HG02943 (cell line): Measurements from ENCODE around the gene ITPKB.

ENCODE experiments used
- ATAC-seq: cut with Tn5 transposase; IDR thresholded peaks from one replicate; pipeline ENCODE4 v1.9.1; 2021; ENCODE audit warnings: mild to moderate bottlenecking, low read depth, moderate library complexity; ENCODE audit not compliant: unreplicated experiment

ITPKB gene

GRCh38 chr1:226688056-226688748, 50.9 kb downstream of the ITPKB start:
- ATAC-seq, result no peak

DNA sequence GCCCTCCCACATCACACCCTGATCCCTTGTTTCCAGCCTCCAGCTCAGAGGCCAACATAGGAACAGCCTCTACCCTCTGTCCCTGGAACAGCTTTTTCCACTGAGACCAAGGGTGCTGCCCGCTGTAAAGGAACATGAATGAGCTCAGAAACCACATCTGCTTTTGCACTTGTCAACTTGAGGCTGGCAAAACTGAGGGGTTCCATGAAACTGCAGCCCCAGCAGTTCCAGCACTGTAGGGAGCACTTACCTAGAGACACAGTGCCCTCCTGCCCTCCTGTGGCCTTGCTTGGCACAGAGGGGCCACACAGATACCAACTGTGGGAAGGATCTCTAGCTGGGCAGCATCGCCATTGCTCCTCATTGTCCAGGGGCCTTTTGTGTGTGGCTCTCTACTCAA, 51.7 kb downstream of the ITPKB start:
- no peak for ATAC-seq

DNA sequence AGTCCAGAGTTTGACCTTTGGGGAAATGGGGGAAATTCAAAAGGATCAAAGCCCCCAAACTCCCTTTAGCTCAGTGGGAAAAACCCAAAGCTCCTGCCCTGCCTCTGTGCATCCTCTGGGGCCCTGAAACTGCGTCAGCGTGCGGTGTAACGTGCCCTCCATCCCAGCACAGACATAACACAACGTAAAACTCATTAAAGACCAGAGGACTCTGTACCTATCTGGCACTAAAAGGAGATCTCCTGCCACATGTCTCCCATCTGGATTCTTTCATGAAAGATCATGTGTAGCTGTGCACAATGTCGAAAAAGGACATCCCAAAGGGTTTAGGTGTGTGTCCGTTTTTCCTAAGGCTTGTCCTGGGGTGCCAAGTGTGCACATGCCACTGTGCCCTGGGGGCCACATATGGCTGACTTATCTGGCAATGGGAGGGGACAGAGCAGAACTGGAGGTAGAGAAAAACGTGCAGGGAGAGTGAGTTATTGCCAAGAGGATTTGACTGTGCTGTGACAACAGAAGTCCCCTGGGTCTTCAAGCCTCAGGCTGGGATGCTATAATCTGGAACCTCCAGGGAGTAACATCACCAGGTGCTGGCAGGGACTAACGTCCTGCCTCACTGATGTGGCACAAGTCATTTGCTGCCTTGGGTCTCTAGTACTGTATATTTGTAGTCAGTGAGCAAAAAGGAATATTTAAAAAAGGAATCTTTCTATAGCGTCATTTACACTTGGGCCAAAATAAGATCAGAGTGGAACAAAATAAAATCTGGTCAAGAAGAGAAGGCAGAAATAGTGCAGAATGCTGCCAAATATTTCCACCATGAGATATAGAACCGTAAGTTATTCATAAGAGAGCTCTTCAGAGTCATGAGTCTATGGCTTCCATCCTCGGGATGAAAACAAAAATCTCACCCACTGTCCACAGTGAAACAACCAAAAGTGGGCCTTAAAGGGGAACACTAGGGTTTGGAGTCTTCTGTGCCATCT, 52.3 kb downstream of the ITPKB start:
- ATAC-seq, result no peak

- ATAC-seq, result no peak
Observed at GRCh38 chr1:226685196-226685820, 53.8 kb downstream of the ITPKB start.

DNA sequence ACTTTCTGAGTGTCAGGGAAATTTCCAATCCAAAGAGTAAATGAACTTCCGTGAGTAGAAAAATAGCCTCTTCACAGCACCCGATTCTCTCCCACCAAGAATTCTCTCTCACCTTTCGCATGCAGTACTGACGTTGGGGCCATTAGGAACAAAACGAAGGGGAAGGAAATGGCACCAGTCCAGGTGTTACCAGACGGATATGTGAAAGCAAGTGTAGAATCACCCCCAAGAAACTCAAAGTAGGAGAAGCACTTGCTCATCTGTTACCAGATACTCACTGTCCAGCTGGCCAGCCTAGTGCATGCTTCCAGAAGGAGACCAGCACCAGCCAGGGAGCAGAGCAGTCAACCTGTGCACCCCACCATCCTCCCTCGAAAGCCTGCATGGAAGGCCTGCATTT, 55.1 kb downstream of the ITPKB start:
- ATAC-seq, result no peak

DNA sequence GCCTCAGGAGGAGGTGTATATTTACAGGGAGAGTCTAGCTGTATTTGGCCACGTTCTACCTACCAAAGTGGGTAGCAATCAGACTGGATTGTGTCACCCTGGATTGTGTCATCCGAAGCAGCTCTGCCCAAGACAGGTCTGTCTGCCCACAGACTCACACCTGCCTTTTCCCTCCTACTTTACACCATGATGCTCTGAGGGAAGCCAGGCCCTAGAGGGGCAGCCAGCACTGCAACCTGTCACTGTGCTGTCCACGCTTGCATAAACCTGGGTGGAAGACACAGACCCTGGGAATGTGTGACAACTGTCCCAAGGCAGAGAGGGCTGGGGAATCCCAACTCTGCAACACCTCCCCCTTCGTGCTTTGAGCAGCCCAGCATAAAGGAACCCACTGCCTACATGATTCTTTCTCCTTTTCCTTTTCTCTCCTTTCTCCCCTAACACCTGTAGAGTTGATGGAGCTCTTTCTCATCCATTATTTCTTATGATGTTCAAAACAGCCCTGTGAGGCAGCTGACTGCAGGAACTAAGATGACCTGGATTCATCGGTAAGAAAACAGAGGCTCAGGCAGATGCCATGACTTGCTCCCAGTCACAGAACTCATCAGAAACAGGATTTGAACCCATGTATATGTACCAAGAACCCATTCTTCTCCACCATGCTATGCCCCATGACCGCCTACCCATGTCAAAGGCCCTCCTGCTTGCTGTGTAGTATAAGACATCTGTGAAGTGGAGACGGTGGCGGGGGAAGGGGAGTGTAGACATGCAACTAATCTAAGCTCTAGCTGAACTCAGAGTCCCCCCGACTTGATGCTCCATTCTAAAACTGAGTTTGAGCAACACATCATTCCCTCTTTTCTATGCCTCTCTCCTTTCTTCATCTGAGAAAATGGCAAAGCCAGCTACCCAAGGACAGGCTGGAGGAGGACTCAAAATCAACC, 55.9 kb downstream of the ITPKB start:
- no peak for ATAC-seq

DNA sequence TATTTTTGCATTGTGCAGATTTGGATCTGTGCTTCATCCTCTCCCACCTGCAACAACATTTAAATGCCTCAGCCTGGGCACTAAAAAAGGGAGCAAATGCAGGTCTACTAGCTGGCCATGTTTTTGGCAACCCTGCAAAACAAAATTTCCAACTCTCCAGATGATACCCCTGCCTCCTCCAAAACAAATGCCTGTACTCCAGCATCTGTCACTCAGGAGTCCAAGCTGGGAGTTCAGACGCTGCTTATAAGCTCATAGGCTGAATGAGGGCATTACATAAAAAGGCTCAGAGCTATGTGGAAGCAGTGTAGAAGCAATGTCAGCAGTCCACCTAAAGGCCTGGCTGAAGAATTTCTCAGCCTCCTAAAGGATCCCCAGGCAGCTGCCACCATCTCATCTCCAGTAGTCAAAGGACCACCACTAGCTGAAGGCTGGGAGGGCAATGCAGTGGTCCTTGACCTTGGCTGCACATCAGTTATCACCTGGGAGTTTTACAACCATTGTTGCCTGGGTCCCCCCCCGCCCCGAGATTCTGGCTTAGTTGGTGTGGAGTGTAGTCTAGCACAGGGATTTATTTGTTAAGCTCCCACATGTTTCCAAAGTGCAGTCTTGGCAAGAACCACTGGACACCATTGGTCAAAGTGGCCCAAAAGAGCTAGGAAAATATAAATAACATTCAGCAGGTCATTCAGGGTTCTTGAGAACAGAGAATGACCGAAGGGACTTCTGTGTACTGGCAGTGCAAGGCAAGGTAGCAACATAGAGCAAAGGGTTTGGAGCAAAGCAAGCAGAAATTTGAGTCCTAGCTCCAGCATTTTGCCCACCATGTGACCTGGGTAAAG, 57.2 kb downstream of the ITPKB start:
- no peak for ATAC-seq

DNA sequence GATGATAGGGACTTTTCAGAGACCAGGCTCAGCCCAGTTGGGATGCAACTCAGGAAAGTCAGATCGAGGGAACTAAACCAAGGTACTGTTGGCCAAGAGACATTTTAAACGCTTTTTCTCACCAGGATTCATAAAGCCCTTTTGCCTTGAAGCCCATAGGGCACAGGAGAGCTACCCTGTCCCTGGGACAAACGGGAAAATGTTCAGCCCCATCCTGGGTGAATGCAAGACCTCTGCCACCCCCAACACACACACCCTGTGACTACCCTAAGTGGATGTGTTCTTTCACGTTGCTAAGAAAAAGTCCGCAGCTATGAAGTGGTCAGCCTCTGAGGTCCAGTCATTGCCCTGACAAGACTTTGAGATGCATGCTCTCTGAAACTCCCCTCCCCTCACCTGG, 58.4 kb downstream of the ITPKB start:
- ATAC-seq, result no peak

DNA sequence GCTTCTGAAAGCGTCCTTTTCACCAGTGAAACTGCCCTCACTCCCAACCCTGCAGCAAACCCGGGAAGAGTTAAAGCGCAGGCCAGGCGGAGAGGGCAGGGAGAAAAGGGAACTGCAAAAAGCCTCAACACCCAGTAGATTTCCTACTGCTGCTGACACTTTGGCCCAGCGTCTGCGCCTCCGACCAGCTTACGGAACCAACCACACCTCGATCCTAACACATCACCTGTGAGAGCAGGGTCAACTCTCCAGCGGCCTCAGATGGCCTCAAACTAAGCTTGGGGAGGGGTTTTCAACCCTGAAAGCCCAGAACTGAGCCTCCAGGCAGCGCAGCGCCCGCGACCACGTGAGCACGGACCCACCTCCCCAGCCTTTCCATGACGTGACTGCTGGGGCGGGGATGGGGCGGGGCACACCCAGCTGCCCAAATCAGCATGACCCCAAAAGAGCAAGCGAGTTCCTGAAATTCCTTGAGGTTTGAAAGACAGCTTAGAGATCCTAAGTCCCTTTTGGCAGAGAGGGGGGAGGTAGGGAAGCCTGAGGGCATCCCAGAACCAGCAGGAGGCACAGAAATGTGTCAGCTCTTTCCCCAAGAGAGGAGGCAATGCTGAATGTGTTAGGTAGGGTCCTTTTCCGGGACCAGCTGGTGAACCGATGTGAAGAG, 59.1 kb downstream of the ITPKB start:
- no peak for ATAC-seq

- no peak for ATAC-seq
Observed at GRCh38 chr1:226679262-226679661, 59.8 kb downstream of the ITPKB start.

DNA sequence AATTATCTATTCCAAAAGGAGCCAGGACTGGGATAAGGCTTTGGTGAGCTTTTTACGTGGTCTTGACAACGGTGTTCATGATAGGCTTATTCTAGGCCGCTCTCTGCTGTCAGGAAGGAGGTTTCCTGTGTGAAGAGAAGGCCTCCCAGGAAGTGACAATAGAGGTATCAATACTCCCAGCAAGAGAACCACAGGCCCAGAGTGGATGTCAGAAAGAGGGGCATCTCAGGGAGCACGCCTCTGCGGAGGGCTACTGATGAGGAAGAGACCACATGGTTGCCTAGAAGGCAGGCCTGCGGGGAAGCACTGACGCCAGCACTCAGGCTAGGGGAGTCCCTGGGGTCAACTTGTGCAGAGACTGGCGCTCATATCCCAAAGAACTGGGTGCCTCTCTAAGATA, 60.4 kb downstream of the ITPKB start:
- no peak for ATAC-seq

DNA sequence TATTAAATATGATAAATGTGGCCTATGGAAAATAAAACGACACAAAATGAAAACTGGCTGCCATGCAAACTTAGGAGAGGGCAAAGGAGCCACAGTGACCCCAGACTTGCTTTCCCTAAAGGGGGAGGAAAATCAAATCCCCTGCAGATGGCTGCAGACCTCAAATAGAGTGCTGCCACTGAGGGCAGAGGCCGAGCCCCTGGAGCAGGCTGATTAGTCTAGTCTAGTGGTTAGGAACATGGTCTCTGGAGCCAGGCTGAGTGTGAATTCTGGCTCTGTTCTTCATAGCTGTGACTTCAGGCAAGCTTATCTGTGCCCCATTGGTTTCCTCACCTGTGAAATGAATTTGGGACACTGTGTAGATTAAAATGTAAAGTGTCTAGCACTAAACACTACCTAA, 60.8 kb downstream of the ITPKB start:
- no peak for ATAC-seq

DNA sequence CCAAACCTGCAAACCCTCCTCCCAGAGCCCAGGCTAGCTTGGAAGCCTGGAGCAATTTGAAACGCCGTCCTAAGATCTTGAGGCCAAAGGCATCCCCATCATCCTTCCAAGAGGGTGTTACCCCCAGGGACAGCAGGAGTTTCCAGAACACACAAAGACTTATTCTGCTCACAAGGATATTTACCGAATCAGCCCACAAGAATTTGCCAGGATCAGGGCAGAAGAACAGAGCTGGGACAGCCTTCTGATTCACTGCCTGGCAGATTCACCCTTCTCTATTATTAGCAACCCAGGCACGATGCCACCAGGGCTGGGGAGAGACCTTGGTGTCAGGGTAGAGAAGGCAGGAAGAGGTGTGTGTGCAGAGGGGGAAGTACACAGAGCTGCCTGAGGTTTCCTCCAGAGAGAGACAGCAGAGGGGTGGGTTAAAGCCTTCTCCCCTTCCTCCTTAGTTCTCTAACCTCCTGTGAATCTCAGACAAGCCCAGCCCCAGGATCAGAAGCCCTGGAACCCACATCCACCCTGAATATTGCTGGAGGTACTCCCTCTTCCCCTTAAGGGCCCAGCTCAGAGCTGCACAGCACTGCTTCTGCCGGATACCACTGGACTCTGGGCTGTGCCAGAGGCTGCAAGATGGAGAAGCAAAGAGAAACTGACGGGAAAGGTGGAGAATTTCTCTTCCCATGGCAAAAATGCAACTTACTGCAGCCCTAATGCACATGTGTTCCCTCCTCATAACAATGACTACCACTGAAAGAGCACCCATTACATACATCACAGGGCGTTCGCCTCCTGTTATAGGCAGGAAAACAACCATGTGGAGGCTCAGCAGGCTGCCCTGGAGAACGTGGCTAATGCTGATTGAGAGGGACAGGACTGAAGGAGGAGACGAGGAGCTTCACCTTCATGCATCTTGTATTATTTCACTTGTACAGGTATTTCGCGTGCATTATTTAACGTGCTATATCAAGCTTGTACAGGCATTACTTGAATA, 61.8 kb downstream of the ITPKB start:
- no peak for ATAC-seq

GRCh38 chr1:226676381-226676780, 62.7 kb downstream of the ITPKB start:
- ATAC-seq, result no peak

DNA sequence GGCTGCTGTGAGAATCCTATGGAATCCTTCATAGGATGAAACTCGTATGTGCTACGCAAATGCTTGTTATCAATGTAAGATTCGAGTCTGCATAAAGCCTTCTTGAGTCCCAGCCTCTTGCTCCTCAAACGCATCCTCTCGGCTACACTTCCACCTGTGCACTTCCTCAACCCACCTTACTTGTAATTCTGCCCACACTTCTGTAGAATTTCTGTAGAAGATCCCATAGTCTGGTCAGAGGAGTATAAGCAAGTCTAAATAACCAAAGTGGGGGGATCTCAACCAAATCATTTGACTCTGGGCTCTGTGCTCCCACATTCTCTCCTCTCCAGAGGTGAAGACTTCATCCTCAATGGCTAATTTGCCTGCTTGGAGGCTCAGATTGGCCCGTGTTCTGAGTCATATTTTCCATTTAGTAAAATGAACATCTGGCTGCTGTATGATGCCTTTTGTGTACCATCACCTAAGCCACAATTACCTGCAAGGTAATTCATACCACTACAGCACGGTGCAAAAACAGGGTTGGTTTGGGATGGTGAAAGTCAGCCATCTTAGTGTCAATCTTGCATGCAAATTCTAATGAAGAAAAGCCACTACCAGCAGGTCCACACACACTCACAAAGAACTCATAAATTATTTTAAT, 63.2 kb downstream of the ITPKB start:
- ATAC-seq, result no peak

GRCh38 chr1:226674892-226675714, 64.0 kb downstream of the ITPKB start:
- peak; percentile 81 for ATAC-seq
